ENCODE measurements around the gene ARFIP1.

Gene ARFIP1

DNA sequence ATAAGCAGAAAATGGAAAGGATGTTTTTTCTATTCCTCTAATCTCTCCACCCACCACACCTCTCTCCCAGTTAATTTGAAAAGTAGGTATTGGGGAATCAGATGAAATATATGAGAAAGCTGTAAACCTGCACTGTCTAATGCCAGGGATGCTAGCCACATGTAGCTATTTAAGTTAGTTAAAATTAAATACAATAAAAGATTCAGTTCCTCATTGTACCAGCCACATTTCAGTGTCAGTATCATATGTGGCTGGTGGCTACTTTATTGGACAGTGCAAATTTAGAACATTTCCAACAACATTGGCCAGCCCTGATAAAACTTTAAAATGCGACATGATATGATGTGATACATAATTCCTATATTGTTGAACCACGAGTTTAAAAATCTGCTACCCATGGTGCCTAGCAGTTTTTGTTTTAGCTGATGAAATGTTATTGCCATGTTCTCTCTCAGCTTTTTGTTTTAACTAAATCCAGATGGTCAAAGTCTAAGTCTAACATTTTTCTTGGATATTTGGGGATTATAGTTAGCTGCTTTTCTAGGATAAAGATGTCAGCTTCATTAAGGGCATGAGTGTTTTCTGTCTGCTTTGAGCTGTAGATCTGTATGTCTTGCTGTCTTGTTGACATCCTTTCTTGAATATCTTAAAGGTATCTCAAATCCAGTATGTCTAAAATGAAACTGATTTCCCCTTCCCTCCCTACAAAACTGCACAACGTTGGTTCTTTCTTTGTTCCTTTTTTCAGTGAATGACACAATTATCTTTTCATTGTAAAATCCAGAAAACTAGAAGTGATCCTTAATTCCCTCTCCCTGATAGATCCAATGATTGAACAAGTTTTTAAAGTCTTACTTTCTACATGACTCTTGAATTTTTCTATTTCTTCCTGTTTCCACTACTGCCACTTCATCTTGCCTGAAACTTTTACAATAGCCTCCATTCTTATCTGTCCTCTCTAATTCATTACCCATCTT, 6.2 kb downstream of the ARFIP1 start:
- Histone ChIP-seq H3K9me3 (ENCODE audit: control insufficient read depth, low read length) (no peaks in the 10 kb centered on the region), H3K4me3 (ENCODE audit: extremely low read depth, insufficient read depth, low read length, poor library complexity, severe bottlenecking) (no peak overlapping the region), H3K27ac (ENCODE audit: low read depth, low read length, severe bottlenecking) (no peak overlapping the region), H3K36me3 (ENCODE audit: control insufficient read depth, insufficient read depth, low read length) (peaks cover 13% of the 10 kb centered on the region), H3K4me1 (ENCODE audit: control insufficient read depth, insufficient read depth, low read length, poor library complexity, severe bottlenecking) (no peaks in the 10 kb centered on the region)
- 88 to 98% methylated on average over 1 to 3 of the region's 3 CpGs for WGBS, 2 experiments (ENCODE audit: insufficient coverage in 2 of 2)

DNA sequence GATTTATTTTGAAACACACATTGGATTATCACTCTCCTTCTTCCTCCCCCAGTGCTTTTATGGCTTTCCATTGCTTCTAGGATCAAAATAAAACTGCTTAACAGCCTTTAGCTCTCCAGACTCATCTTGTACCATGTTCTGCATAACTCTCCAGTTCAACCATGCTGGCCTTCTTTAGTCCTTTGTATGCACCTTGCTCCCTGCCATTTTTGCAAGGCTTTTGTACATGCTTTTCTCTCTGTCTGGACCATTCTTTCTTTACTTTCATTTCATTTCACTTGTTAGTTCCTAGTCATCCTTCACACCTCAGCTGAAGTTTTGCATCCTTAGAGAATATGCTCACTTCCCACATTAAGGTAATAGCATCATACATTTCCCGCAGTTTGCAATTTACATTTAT, 6.9 kb downstream of the ARFIP1 start:
- peaks cover 13% of the 10 kb centered on the region for H3K36me3 ChIP-seq (ENCODE audit: control insufficient read depth, insufficient read depth, low read length)
- no CpG with 5 or more reads among the region's 1 CpG for WGBS, 2 experiments (ENCODE audit: insufficient coverage in 2 of 2)
- no peak overlapping the region for H3K4me3 ChIP-seq (ENCODE audit: extremely low read depth, insufficient read depth, low read length, poor library complexity, severe bottlenecking)
- H3K9me3 ChIP-seq (ENCODE audit: control insufficient read depth, low read length): no peaks in the 10 kb centered on the region
- H3K27ac ChIP-seq (ENCODE audit: low read depth, low read length, severe bottlenecking): no peak overlapping the region
- H3K4me1 ChIP-seq (ENCODE audit: control insufficient read depth, insufficient read depth, low read length, poor library complexity, severe bottlenecking): no peaks in the 10 kb centered on the region

DNA sequence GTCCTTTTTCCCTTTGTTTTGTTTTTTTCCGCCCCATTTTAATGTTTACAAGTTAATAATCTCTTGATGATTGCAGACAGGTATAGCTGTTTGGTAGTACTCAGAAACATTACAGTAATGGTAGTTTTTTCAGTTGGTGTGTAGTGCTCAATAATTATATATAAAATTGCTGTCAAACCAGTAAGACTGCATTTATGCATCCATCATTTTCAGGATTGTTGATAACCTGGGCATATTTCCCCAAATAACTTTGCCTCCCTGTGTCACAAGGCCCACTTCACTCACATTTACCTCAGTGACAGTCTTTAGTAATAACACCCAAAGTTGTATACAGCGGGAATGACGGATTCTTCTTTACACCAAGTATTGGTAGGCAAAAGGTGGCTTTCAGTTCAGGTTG, 16.1 kb downstream of the ARFIP1 start:
- H3K4me1 ChIP-seq (ENCODE audit: control insufficient read depth, insufficient read depth, low read length, poor library complexity, severe bottlenecking): no peaks in the 10 kb centered on the region
- H3K4me3 ChIP-seq (ENCODE audit: extremely low read depth, insufficient read depth, low read length, poor library complexity, severe bottlenecking): no peak overlapping the region
- H3K36me3 ChIP-seq (ENCODE audit: control insufficient read depth, insufficient read depth, low read length): no peaks in the 10 kb centered on the region
- H3K9me3 ChIP-seq (ENCODE audit: control insufficient read depth, low read length): no peaks in the 10 kb centered on the region
- no peak overlapping the region for H3K27ac ChIP-seq (ENCODE audit: low read depth, low read length, severe bottlenecking)
- 100% methylated on average over 1 of the region's 3 CpGs; no CpG with 5 or more reads in 1 of the 2 experiments for WGBS, 2 experiments (ENCODE audit: insufficient coverage in 2 of 2)

DNA sequence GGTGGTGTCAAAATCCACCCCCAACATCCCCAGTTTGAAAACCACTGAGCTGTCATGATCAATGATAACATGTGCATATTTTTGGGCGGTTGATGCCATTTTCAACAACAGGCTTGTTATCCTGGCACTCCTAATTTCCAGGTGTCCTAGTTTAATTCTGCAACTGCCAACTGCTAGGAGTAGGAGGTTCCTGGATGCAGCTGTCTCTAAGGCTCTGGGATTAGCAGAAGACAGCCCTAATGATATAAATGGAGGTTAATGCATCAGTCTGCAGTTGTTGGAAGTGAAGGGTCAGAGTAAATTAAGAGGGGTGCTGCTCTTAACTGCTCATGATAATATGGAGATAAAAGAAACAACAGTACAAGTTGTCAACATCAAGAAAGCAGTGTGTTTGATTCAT, 23.8 kb downstream of the ARFIP1 start:
- WGBS, 2 experiments (ENCODE audit: insufficient coverage in 2 of 2): 100% methylated on average over 1 of the region's 1 CpG
- Histone ChIP-seq H3K36me3 (ENCODE audit: control insufficient read depth, insufficient read depth, low read length) (peaks cover under 1% of the 10 kb centered on the region), H3K4me3 (ENCODE audit: extremely low read depth, insufficient read depth, low read length, poor library complexity, severe bottlenecking) (no peak overlapping the region), H3K27ac (ENCODE audit: low read depth, low read length, severe bottlenecking) (no peak overlapping the region), H3K9me3 (ENCODE audit: control insufficient read depth, low read length) (peaks cover 2% of the 10 kb centered on the region), H3K4me1 (ENCODE audit: control insufficient read depth, insufficient read depth, low read length, poor library complexity, severe bottlenecking) (no peaks in the 10 kb centered on the region)

DNA sequence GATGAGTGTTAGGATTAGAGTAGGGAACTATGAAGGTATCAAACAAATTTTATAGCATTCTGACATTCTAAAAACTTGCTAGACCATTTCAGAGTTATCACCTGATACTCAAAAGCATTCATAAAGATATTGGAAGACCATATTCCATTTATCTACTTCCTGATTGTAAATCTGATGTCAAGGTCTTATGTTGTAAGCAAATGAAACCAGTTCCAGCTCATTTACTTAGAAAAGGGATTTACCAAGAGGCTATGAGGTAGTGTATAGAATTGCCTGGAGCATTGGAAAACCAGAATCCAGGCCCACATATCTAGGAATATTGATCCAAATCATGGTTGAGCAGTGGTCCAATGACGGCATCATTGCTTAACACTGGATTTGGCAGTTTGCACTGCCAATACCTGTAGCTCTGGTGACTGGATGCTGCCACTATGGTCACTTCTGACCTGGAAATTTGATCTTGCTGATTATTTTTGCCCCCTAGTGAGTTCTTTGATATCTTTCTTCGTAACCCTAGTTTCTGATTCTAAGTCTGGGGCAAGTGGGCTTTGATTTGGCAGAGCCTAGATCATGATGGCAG, 25.4 kb downstream of the ARFIP1 start:
- Histone ChIP-seq H3K4me3 (ENCODE audit: extremely low read depth, insufficient read depth, low read length, poor library complexity, severe bottlenecking) (no peak overlapping the region), H3K27ac (ENCODE audit: low read depth, low read length, severe bottlenecking) (no peak overlapping the region), H3K36me3 (ENCODE audit: control insufficient read depth, insufficient read depth, low read length) (peaks cover 12% of the 10 kb centered on the region), H3K9me3 (ENCODE audit: control insufficient read depth, low read length) (peaks cover 4% of the 10 kb centered on the region), H3K4me1 (ENCODE audit: control insufficient read depth, insufficient read depth, low read length, poor library complexity, severe bottlenecking) (no peaks in the 10 kb centered on the region)
- WGBS, 2 experiments (ENCODE audit: insufficient coverage in 2 of 2): 96 to 100% methylated on average over 1 to 2 of the region's 2 CpGs

DNA sequence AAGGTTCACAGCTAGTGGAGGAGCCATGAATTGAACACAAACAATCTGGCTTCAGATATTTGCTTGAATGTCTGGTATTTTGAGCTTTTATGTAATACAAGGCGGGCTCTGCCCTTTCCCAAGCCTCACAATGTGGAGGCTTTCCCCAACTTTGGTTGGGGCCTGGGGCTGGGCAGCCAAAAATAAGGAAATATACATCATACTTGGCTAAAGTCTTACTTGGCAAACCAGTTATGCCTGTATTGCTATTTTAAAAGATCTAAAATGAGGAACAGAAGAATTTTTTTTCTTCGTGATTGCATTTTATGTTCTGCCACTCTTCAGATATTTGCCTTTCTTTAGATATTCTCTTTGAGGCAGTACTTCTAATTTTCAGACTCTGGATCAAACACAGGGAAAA, 26.1 kb downstream of the ARFIP1 start:
- 86 to 100% methylated on average over 1 of the region's 2 CpGs for WGBS, 2 experiments (ENCODE audit: insufficient coverage in 2 of 2)
- peaks cover 17% of the 10 kb centered on the region for H3K36me3 ChIP-seq (ENCODE audit: control insufficient read depth, insufficient read depth, low read length)
- H3K4me3 ChIP-seq (ENCODE audit: extremely low read depth, insufficient read depth, low read length, poor library complexity, severe bottlenecking): no peak overlapping the region
- H3K27ac ChIP-seq (ENCODE audit: low read depth, low read length, severe bottlenecking): no peak overlapping the region
- H3K9me3 ChIP-seq (ENCODE audit: control insufficient read depth, low read length): peaks cover 4% of the 10 kb centered on the region
- H3K4me1 ChIP-seq (ENCODE audit: control insufficient read depth, insufficient read depth, low read length, poor library complexity, severe bottlenecking): no peaks in the 10 kb centered on the region

DNA sequence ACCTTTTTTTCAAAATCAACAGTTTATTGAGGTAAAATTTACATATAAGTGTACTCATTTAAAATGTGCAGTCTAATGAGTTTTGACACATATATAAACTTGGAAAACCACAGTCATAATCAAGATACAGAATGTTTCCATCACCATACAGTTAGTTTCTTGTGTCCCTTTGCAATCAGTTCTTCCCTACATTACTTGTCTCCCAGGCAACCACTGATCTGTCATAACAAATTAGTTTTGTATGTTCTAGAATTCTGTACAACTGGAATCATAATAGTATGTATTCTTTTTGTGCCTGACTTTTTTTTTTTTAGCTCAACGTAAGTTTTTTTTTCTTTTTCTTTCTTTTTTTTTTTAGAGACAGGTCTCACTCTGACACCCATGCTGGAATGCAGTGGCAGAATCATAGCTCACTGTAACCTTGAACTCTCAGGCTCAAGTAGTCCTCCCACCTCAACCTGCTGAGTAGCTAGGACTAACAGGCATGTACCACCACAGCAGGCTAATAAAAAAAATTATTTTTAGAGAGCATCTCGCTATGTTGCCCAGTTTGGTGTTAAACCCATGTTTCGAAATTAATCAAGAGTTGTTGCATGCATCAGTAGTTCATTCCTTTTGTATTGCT, 26.9 kb downstream of the ARFIP1 start:
- H3K9me3 ChIP-seq (ENCODE audit: control insufficient read depth, low read length): peaks cover 4% of the 10 kb centered on the region
- WGBS, 2 experiments (ENCODE audit: insufficient coverage in 2 of 2): 93 to 100% methylated on average over 1 to 2 of the region's 3 CpGs
- no peaks in the 10 kb centered on the region for H3K4me1 ChIP-seq (ENCODE audit: control insufficient read depth, insufficient read depth, low read length, poor library complexity, severe bottlenecking)
- no peak overlapping the region for H3K4me3 ChIP-seq (ENCODE audit: extremely low read depth, insufficient read depth, low read length, poor library complexity, severe bottlenecking)
- no peak overlapping the region for H3K27ac ChIP-seq (ENCODE audit: low read depth, low read length, severe bottlenecking)
- peaks cover 20% of the 10 kb centered on the region for H3K36me3 ChIP-seq (ENCODE audit: control insufficient read depth, insufficient read depth, low read length)

DNA sequence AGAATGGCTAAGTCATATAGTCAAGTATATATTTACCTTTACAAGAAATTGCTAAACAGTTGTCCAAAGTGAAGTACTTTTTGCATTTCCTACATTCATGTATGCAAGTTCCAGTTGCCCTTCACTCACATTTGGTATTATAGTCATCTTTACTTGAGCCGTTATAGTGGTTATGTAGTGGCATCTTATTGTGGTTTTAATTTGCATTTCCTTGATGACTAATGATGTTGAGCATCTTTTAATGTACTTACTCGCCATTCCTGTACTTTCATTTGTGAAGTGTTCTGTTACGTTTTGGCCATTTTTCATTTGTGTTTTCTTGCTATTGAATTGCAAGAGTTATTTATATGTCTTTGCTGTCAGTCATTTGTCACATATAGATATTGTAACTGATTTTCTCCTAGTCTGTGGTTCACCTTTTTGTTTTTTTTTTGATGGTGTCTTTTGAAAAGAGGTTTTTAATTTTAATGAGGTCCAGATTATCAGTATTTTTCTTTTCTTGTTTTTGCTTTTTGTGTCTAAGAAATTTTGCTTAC, 27.6 kb downstream of the ARFIP1 start:
- Histone ChIP-seq H3K9me3 (ENCODE audit: control insufficient read depth, low read length) (peaks cover 4% of the 10 kb centered on the region), H3K4me1 (ENCODE audit: control insufficient read depth, insufficient read depth, low read length, poor library complexity, severe bottlenecking) (no peaks in the 10 kb centered on the region), H3K27ac (ENCODE audit: low read depth, low read length, severe bottlenecking) (no peak overlapping the region), H3K36me3 (ENCODE audit: control insufficient read depth, insufficient read depth, low read length) (peaks cover 20% of the 10 kb centered on the region), H3K4me3 (ENCODE audit: extremely low read depth, insufficient read depth, low read length, poor library complexity, severe bottlenecking) (no peak overlapping the region)
- WGBS, 2 experiments (ENCODE audit: insufficient coverage in 2 of 2): no CpG with 5 or more reads among the region's 3 CpGs

DNA sequence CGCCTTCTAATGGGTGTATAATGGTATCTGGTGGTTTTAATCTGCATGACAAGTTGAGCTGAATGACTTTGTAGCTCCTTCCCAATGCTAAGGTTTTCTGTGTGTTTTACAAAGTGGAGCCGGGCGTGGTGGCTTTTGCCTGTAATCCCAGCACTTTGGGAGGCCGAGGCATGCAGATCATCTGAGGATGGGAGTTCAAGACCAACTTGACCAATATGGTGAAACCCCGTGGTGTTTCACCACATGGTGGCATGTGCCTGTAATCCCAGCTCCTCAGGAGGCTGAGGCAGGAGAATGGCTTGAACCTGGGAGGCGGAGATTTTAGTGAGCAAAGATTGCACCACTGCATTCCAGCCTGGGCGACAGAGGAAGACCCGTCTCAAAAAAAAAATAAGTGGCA, 28.9 kb downstream of the ARFIP1 start:
- WGBS, 2 experiments (ENCODE audit: insufficient coverage in 2 of 2): 77 to 86% methylated on average over 6 to 7 of the region's 8 CpGs
- Histone ChIP-seq H3K4me3 (ENCODE audit: extremely low read depth, insufficient read depth, low read length, poor library complexity, severe bottlenecking) (no peak overlapping the region), H3K36me3 (ENCODE audit: control insufficient read depth, insufficient read depth, low read length) (peaks cover 25% of the 10 kb centered on the region), H3K9me3 (ENCODE audit: control insufficient read depth, low read length) (peaks cover 4% of the 10 kb centered on the region), H3K27ac (ENCODE audit: low read depth, low read length, severe bottlenecking) (no peak overlapping the region), H3K4me1 (ENCODE audit: control insufficient read depth, insufficient read depth, low read length, poor library complexity, severe bottlenecking) (no peaks in the 10 kb centered on the region)

DNA sequence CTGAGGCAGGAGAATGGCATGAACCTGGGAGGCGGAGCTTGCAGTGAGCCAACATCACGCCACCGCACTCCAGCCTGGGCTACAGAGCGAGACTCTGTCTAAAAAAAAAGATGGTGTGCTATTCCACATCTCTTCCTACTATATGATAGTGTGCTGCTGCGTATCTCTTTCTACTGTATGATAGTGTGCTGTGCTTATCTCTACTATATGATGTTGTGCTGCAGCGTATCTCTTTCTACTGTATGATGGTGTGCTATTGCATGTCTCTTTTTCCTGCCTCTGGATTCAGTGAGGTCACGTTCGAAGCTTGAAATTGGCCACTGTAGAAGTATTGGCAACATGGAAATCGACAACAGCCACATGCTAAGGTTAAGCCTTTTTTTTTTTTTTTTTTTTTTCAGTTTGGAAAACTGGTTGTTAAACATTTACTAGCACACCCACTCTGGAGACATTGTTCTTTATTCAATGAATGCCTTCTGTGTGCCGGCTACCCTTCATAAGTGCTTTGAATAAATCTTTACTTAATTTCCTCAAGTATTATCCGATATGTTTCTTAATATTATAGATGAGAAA, 31.0 kb downstream of the ARFIP1 start:
- Histone ChIP-seq H3K4me1 (ENCODE audit: control insufficient read depth, insufficient read depth, low read length, poor library complexity, severe bottlenecking) (no peaks in the 10 kb centered on the region), H3K36me3 (ENCODE audit: control insufficient read depth, insufficient read depth, low read length) (peaks cover 25% of the 10 kb centered on the region), H3K27ac (ENCODE audit: low read depth, low read length, severe bottlenecking) (no peak overlapping the region), H3K9me3 (ENCODE audit: control insufficient read depth, low read length) (peaks cover 4% of the 10 kb centered on the region), H3K4me3 (ENCODE audit: extremely low read depth, insufficient read depth, low read length, poor library complexity, severe bottlenecking) (no peak overlapping the region)
- WGBS, 2 experiments (ENCODE audit: insufficient coverage in 2 of 2): 83 to 93% methylated on average over 1 to 3 of the region's 11 CpGs
